GM19467 (cell line): ENCODE results near the gene KRT37.

Experiments used
- ATAC-seq: cut with Tn5 transposase; IDR thresholded peaks from one replicate; pipeline ENCODE4 v1.9.1; 2021; ENCODE audit warnings: mild to moderate bottlenecking, moderate library complexity; ENCODE audit not compliant: unreplicated experiment

The KRT37 gene

GRCh38 chr17:41377546-41377945 lies 46.8 kb downstream of the KRT37 start:
- no peak for ATAC-seq
